A549 (cell line): ENCODE data around the gene C1QL3. TPM values are rescaled to one million over a fixed set of nuclear protein-coding genes. Genes with fewer than 3 reads are reported as not detected.

ENCODE experiments used
- ATAC-seq, 2 experiments: fragments of 200-7000 bp in 1 of 2; fragments of >200 bp in 1 of 2; cut with Nextera tagmentation in 1 of 2; cut with Tn5 transposase in 1 of 2; 3 replicates each; pipeline versions ENCODE4 v1.8.0 to v1.9.1; 2018 to 2020; ENCODE audit warnings: mild to moderate bottlenecking in 1 of 2, moderate library complexity in 1 of 2
- CTCF ChIA-PET: fragments of 300-600 bp; sonication (Branson Sonifier 250); formaldehyde crosslinking; extraction: SDS; loops from one replicate; lab custom pipeline; 2021; ENCODE audit warnings: antibody characterized with exemption, inconsistent platforms; lab: Yijun Ruan, JAX
- POLR2A ChIA-PET: fragments of 350-600 bp; formaldehyde crosslinking; extraction: SDS; loops from one replicate; lab custom pipeline; 2021; ENCODE audit warnings: antibody characterized with exemption, inconsistent platforms; lab: Yijun Ruan, JAX
- DNase-seq, 2 experiments: peaks; one replicate each; pipeline versions ENCODE4 v3.0.0 to v3.0.0-alpha.2; 2011 to 2016; ENCODE audit warnings: low read depth in 1 of 2, low spot score in 1 of 2
- FAIRE-seq: peaks from 2 replicates; lab custom pipeline; 2011; peaks lifted over from hg19 to GRCh38; lab: Jason Lieb, UNC
- H3K27ac ChIP-seq, 2 experiments: fragments of >200 bp; sonication (Bioruptor Twin); formaldehyde crosslinking; 3 replicates each; pipeline ENCODE4 v1.5.1; 2016 to 2017
- H3K4me1 ChIP-seq: fragments of >200 bp; sonication (Bioruptor Twin); formaldehyde crosslinking; 3 replicates; pipeline ENCODE4 v1.6.1; 2016
- H3K4me2 ChIP-seq: fragments of >200 bp; sonication (Bioruptor Twin); formaldehyde crosslinking; 3 replicates; pipeline ENCODE4 v1.6.1; 2016
- H3K4me3 ChIP-seq: fragments of >200 bp; sonication (Bioruptor Twin); formaldehyde crosslinking; 3 replicates; pipeline ENCODE4 v1.5.1; 2016
- H3K9me3 ChIP-seq: fragments of >200 bp; sonication (Bioruptor Twin); formaldehyde crosslinking; 3 replicates; pipeline ENCODE4 v1.6.1; 2016
- NPAS2 ChIP-seq: fragments of 250-450 bp; sonication (Bioruptor Pico); IDR thresholded peaks from 2 replicates; pipeline ENCODE4 v1.8.0; 2022; ENCODE audit warnings: mild to moderate bottlenecking, moderate library complexity, borderline replicate concordance
- WGBS: methylation state at CpG from one replicate; pipeline ENCODE4 v1.1.6; 2017; ENCODE audit errors: missing lambda C conversion rate; 5-methylcytosine and 5-hydroxymethylcytosine counted together
- polyA plus RNA-seq, 4 experiments: library from polyadenylated mRNA; depleted of rRNA in 3 of 4; stranded (reverse); fragments of >200 nt; fragmentation: RNase III in 1 of 4; extraction: RNeasy Plus Mini Kit Qiagen cat#74134 plus additional on column Dnase treatment in 1 of 4; gene quantifications; 2 replicates in 3 of 4; 3 replicates in 1 of 4; pipeline ENCODE4 v1.2.3, GENCODE V29; 2011 to 2017
- small RNA-seq, 6 experiments: library from RNA; depleted of rRNA; stranded (forward); fragments of <200 nt; gene quantifications; one replicate each; pipeline ENCODE3, GENCODE V24; 2012

The C1QL3 gene
- polyA plus RNA-seq, 2 of the 4 experiments (the other 2 are of a cell fraction) = not detected

- H3K4me3 ChIP-seq = no peak overlapping the region
- no peak overlapping the region for H3K4me2 ChIP-seq
- no peak for TF ChIP-seq NPAS2 (CRISPR knock-in tag)
- POLR2A ChIA-PET = no interaction called here
- FAIRE-seq (no peak), ATAC-seq (no peak), DNase-seq (no peak)
- peaks cover 16% of the 10 kb centered on the region; the same call in 2 of the 3 replicates for H3K4me1 ChIP-seq
- peak overlapping the region in 1 of 2 experiments; percentile 32; a peak in 1 of 6 replicates for H3K27ac ChIP-seq
- WGBS = 93% methylated on average over 1 of the region's 1 CpG
- CTCF ChIA-PET = interaction anchor here (0.6 kb wide), 1 partner anchor 11 kb away, joined by 3 read pairs; no protein-coding TSS in a partner anchor
- no peaks in the 10 kb centered on the region for H3K9me3 ChIP-seq
These were observed 55.7 kb downstream of the C1QL3 start for GRCh38 chr10:16466001-16466400.

Small RNAs within 50 kb of the gene (small RNA-seq; reads per million reads assigned to genes)
- 0 to 6.6 (median 1.1) reads per million in 6 experiments for gene RNU2-18P

Other genes starting within 250 kb of the C1QL3 start
- 32.9 and 34.5 TPM in 2 replicates for gene PTER, start 84.9 kb downstream of the C1QL3 start, polyA plus RNA-seq (2011; rRNA removed)
- 11.4 to 13.4 TPM (median 13.2 TPM) in 3 replicates for gene PTER, start 84.9 kb downstream of the C1QL3 start, polyA plus RNA-seq (2017; fragmentation: RNase III; extraction: RNeasy Plus Mini Kit Qiagen cat#74134 plus additional on column Dnase treatment)